HG03378 (cell line): ENCODE results near the gene LRRC26.

Source experiments
- ATAC-seq: cut with Tn5 transposase; IDR thresholded peaks from one replicate; pipeline ENCODE4 v1.9.1; 2021; ENCODE audit warnings: mild to moderate bottlenecking, moderate library complexity; ENCODE audit not compliant: unreplicated experiment

LRRC26 gene

DNA sequence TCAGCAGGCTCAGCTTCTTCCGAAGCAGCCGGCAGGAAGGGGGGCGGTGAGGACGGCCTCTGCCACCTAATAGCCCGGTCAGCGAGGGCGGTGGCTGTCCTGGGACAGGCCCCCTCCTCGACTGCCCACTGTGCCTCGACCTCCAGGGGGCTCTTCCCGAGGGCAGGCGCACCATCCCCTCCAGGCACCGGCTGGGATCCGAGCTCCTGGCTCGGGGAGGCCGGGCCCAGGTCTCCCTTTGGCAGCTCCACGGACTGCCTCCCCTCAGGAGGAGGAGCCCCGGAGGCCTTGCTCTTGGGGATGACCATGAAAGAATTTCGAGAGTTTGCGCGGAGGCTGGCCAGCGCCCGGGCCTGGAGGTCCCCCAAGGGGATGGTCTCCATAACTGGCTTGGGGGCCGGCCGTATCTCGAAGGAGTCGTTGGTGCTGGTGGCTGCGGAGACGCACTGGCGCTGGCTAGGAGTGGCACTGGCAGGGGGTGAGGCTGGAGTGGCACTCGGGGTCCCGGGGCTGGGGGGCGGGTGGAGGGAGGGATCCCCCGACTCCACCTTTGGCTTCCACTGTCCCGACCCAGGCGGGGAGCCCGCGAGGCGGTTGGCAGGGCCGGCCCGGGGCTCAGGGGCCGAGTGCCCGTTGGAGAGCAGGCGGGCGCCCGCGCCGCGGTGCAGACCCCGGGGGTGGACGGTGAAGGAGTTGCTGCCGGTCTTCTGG is 29.7 kb upstream of the LRRC26 start:
- no peak for ATAC-seq

DNA sequence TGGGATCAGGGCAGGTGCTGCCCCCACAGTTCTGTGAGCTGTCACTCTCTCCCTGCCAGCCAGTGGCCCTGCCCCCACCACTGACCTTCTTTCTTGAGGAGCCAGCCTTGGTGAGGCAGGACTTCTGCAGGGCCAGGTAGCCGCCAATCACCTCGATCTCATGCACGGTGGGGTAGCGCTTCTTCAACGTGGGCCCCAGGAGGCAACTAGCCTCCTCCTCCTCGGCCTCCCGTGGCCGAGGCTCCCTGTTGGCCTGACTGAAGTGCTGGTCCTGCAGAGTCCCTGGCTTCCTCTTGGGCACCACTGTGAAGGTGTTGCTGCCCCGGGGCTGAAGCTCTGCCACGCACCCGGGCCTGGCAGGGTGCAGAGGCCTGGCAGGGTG is 29.0 kb upstream of the LRRC26 start:
- no peak for ATAC-seq

DNA sequence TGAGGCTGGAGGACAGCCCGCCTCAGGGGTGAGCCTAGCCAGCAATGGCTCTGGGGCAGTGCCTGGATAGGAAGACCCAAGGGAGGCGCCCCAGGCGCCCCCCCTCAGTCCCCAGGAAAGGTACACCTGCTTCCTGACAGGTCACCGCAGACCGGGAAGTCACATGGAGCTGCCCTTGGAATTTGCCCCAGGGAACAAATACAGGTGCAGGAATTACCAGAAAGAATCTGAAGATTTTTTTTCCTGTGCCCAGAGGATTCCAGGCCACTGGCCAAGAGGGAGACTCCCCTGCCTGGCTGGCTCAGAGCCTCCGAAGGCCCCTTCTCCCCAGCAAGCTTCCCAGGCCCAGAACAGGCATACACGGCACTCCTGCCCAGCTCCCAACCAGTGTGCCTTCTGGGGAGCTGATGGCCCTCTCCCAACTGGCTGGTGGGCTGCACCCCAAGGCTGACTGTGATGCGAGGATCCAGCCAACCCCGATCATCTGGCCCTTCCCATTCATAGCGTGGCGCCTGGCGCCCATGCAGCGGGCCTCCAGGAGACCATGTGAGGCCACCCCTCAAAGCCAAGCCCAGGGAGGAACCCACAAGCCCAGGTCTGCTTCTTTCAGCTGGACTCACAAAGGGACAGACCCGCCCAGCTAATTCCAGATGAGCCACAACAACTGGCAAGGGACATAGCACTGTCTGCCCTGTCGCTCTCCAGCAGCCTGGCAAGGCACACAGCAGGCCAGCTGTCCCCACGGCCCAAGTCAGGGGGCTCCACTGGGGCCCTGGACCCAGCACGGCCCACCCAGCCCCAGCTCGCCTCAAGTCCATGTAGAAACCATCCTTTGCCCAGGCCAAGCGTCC is 28.4 kb upstream of the LRRC26 start:
- ATAC-seq = no peak

DNA sequence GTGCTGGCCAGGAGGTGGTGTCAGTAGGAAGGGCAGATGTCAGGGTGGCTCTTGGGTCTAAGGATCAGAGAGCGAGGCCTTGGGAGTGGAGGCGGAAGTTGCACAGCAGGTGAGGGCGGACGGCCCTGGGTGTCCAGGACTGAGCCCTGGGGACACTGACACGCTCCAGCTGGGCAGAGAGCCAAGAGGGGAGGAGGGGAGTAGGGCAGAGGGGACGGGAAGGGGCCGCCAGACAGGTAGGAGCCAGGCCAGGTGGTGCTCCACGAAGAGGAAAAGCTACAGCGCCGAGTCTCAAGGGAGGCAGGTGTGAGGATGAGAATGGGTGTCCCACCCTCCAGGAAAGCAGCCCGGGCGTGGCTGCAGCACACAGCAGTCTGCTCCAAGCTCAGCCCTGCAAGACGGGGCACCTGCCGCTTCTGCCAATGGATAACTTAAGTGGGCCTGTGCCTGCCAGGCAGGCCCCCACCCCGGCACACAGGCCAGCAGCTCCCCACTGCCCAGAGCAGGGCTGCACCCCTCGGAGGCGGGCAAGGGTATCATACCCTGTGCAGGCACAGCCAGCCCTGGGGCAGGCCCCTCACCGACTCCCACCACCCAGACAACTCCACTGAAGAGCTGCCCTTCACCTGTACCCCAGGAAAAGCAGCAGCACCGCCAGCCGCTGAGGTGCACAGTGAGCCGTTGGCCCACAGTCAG is 25.8 kb upstream of the LRRC26 start:
- ATAC-seq = no peak

DNA sequence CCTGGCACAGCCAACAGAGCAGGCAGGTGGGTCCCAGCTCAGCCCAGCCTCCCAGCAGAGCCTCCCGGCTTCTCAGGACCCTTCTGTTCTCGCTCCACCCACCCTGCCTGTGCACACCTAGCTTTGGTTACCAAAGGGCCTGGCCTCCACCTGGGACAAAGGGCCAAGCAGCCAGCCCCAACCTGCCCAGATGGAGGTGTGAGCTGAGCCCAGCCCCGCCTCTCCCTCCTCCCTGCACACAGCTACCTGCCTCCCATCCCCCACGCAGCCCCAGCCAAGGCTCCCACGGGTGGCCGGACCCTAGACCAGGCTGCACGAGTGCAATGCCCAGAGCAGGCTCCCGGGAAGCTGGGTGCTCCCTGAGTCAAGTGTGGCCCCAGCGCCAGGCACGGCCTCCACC is 25.1 kb upstream of the LRRC26 start:
- no peak for ATAC-seq

DNA sequence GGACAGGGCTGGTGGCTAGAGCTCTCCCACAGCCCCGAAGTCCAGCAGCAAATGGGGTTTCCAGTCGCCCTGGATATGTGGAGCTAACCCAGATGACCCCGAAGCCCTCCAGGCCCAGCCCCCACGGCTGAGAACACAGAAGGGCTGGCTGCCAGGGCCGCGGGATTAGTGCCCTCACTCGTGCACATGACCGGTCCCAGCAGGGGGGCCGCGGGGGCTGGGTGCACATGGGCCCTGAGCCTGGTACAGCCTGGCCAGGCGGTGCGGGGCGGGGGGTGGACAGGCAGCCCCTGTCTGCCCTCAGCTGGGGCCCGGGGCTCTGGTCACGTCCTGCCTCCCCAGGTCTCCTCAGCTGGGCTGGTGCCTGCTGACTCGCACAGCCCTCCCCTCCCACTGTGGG is 24.5 kb upstream of the LRRC26 start:
- no peak for ATAC-seq

DNA sequence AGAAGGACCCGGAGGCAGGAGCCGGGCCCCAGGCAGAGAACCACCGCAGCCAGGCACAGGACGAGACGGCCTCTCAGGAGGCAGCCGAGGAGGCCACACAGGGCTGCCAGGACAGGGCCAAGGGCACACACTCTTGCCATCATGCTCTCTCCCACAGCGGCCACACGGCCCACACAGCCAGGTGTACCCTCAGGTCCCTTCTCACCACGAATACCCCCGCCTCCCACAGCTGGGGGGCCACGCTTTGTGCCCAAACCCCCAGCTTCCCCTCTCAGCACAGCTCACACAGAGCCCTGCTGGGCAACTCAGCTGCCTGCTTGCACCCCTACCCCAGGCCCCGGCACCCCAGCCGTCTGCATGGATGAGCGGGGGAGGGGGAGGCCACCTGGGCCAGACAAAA is 23.9 kb upstream of the LRRC26 start:
- no peak for ATAC-seq

DNA sequence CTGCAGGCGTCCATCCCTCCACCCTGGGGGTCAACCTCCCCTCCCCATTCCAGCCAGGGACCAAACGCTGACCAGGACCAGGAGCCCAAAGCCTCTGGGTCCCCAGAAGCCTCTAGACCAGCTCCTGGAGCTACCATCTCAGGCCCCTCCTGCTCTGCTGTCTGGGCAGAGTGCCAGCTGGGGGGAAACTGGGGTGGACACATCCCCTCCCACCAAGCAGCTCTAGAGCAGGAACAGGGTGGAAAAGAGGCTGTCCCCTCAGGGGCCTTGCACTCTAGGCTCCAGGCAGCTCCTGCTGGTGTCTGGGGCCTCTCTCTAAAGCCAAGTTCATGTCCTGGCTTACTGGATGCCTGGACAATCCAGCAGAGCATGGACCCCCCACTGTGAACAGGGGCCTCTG is 23.0 kb upstream of the LRRC26 start:
- ATAC-seq = no peak

DNA sequence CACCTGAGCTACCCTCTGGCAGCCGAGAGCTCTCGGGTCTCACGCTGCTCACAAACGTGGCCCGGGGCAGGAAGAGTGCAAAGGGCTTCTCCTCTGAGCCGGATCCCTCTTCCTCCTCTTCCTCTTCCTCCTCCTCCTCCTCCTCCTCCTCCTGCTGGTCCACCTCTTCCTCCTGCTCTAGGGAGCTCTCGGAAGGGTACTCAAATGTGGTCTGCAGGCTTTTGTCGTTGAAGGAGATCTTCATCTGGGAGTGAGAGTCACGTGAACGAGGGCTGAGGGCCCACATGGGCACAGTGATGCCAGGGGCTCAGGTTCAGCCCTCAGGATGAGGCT is 22.6 kb upstream of the LRRC26 start:
- no peak for ATAC-seq

DNA sequence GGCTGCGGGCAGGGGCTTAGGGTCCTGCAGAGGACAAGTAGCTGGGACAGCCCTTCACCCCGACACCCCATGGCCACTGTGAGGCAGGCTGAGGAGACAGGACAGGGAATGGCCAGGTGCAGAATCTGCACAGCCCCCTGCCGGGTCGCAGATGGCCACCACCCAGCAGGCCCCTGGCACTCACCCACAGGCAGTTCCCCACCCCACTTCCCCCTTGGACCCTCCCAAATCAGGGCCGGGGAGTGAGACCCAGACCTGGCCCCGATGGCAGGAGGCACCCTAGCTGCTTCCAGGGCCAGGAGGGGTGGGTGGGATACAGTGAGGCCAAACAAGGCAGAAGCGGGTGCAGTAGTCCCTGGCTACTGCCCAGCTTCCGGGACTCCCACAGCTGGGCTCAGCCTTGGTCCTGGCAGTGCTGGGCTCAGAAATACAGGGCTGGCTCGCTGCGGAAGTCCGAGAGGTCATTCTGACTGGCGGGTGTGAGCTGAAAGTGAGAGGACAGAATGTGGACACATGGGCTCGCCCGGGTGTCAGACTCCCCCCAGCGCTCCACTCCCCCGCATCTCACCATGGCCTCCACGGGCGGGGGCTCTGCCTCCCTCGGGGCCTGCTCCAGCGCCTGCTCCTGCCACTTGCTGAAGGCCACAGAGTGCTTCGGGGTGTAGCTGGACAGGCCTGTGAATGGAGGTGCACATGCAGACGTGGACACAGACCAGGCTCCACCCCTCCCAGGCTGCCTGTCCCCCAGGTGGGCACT is 22.0 kb upstream of the LRRC26 start:
- no peak for ATAC-seq

DNA sequence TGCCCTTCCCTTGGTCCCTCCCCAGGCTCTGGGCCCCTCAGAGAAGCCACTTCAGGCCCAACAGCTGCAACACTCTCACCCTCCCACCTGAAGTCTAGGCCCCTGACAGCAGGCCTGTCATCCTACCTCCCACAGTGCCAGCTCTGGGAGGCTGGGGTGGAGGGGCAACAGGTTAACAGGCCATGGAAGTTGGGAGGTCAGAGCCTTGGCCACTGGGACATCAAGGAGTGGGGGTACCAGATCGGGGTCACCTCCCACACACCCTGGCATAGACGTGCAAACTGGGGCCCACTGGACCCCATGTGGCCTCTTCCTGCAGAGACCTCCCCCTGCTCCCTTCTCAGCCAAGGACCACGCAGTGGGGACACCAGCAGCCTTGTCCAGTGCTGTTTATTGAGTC is 21.4 kb upstream of the LRRC26 start:
- no peak for ATAC-seq

DNA sequence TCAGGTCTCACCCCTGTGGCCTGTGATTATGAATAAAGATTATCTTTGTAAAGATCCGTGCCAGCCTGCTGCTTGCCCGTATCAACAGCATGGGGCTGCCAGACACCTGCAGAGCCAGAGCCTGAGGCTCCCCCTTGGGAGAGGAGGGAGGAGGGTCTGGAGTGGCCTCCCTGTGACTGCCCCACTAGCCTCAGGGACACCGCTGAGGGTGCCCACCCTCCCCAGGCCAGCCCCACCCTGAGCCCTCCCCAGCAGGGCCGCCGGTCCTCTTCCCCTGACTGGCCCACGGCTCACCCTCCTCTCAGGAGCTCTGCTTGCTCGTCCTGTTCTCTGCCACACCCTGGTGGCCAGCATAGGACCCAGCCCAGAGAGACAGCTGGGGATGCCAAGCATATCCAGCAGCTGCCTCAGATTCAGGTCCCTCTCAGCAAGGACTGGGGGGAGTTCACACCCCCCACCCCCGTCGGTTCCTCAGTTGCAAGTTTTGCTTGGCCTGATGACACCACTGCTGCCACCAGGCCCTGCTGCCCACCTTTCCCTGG is 20.5 kb upstream of the LRRC26 start:
- ATAC-seq = no peak

DNA sequence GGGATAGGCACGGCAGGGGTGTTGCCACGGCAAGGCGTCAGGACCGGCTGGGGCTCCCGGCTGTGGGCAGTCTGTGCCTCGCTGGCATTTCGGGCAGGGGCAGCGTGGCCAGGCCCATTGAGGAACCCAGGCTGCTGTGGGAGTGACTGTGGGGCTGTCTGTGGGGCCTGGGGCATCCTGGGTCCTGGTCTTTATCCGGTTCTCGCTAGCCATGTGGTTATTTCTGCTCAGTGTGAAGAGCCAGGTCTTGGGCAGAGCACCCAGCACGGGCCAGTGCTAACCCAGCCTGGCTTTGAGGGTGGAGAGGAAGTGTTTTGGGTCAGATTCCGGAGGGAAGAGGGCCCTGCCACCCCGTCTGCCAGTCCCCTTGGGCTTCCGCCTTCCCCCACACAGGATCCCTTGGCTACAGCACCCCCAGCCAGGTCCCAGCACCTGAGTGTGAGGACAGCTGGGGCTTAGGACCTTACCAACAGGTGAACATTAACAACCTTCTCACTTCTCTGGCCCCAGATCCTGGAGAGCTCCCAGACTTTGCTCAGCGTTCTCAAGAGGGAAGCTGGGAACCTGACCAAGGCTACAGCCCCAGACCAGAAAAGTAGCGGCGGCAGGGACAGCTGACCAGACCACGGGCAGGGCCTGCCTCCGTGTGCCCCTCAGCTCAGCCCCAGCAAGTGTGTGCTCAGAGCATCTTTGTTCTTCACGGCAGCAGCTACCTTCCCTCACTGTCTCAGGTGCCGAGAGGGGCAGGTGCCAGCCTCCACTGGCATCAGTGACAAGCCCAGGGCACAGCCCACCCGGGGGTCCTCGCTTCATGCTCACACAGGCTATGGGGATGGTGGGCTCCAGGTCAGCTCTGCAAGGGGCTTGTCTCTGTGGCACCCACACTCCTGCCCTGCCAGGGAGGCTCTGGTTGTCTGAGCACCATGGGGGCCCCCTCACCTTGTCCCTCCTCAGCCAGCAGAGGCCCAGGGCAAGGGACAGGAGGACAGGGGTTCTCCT is 19.7 kb upstream of the LRRC26 start:
- no peak for ATAC-seq

DNA sequence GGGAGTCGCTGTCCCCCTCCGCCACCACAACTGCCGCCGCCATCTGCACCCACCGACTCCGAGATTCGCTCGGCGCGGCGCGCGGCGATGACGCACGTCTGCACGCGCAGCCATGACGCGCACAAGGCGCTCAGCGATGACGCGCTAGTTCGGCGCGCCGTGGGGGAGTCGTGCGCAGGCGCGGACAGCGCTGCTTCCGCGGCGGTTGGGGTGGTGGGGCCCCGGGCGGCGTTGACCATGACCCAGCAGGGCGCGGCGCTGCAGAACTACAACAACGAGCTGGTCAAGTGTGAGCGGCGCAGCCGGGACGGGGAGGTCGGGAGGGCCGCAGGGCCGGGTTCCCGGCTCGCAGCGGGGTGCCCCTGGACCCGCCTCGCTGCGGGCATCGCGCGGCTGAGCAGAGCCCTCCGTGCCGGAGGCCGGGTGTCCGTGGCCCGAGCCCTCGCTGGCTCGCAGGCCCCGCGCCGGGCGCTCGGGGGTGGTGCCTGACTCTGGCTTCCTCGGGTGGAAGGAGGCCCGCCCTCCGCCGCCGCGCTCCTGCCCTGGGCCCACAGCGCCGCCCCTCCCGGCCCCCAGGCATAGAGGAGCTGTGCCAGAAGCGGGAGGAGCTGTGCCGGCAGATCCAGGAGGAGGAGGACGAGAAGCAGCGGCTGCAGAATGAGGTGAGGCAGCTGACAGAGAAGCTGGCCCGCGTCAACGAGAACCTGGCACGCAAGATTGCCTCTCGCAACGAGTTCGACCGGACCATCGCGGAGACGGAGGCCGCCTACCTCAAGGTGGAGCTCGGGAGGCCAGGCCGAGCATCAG is 18.8 kb upstream of the LRRC26 start, which contains the start of the genes ANAPC2 and SSNA1:
Gene ANAPC2, minus strand, starts transcription at position 71 of the 807 bp plus-strand sequence. Its CDS starts 28 bp downstream, at position 43.
Gene SSNA1, plus strand, starts transcription at position 187 of the 807 bp plus-strand sequence. Its CDS starts 51 bp downstream, at position 238.
- peak; percentile 74 for ATAC-seq

DNA sequence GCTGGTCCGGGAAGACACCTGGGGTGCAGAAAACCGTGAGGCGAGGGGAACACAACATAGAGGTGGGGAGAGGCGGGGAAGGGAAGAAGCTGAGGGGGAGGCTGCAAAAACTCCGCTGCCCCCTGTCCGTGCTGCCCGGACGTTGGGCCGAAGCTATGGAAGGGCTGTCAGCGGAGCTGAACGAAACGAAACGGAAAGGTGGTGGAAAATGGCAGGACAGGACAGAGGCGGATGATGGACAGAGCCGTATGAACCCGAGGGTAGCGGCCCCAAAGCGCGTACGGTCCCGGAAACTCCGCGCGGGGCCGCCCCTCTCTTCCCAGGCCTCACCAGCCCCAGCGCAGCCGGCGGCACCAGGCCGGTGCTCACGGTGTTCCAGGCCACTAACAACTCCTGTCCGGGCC is 18.2 kb upstream of the LRRC26 start:
- ATAC-seq = no peak

DNA sequence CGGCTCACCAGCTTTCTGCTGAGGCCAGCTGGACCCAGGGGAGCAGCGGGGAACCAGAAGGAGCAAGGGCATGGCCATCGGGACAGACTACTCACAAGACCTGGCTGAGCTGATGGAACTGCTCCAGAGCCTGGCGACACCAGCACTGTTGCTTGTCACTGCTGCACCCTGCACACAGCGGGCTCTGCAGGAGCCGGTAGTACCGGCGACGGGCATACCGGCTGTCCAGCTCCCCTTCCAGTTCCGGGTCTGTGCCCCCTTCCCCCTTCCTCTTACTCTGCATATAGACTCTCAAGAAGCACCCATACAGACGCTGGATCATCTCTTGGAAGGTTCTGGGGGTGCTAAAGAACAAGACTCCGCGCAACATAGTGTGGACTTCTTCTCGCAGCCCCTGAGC is 17.5 kb upstream of the LRRC26 start:
- no peak for ATAC-seq

DNA sequence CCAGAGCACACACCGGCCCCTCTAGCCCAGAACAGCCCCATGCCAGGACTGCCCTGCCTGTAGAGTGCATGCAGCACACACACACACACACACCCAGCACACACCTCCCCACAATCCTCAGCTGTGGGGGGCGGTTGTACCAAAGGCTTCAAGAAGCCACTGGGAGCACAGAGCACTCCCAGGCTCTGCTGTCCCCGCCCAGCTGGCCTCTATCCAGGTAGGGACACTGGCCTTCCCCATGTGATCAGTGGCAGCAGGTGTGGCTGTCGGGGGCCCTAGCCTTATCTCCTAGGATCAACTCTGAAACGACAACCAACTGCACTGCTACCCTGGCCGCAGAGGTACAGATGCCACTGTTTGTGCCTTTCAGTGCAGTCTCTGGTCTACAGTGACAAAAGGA is 16.5 kb upstream of the LRRC26 start:
- ATAC-seq = no peak

DNA sequence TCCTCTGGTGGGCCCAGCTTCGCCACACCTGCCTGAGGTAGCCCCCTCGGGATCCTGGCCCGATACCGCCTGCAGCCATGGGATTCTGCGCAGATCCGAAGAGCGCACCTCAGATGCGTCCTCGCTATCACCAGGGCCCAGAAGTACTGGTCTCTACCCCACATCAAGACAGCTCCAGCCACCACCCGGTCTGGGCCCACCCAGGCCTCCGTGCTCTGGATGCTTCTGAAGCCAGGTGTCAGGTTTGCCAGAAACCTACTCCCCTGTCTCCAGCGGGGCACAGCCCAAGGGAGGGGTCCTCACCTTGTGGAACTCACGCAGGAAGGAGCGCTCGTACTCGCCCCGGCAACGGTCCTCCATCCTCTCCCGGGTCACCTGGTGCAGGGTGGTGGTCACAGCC is 16.1 kb upstream of the LRRC26 start:
- no peak for ATAC-seq
